ENCODE data around the gene DISC1.

Gene DISC1

GRCh38 chr1:231972111-231972445 lies 345.5 kb downstream of the DISC1 start:
- DNase-seq, result no peak

GRCh38 chr1:231973830-231974229 lies 347.2 kb downstream of the DISC1 start:
- DNase-seq, result no peak

- no peak for DNase-seq
Observed at GRCh38 chr1:231976231-231976630, 349.6 kb downstream of the DISC1 start.

- DNase-seq, result no peak
Observed at GRCh38 chr1:231981675-231982074, 355.1 kb downstream of the DISC1 start.

GRCh38 chr1:231982871-231983587 lies 356.4 kb downstream of the DISC1 start:
- DNase-seq, result no peak

- no peak for DNase-seq
Observed at GRCh38 chr1:231983588-231984193, 357.1 kb downstream of the DISC1 start.

- DNase-seq, result no peak
Observed at GRCh38 chr1:231985296-231986023, 358.9 kb downstream of the DISC1 start.

GRCh38 chr1:231986631-231987336 lies 360.2 kb downstream of the DISC1 start:
- DNase-seq, result no peak

- no peak for DNase-seq
Observed at GRCh38 chr1:231990388-231990787, 363.8 kb downstream of the DISC1 start.

GRCh38 chr1:231991231-231991630 lies 364.6 kb downstream of the DISC1 start:
- DNase-seq, result no peak

GRCh38 chr1:231993968-231994455 lies 367.4 kb downstream of the DISC1 start:
- no peak for DNase-seq

- DNase-seq, result no peak
Observed at GRCh38 chr1:231998791-231999190, 372.2 kb downstream of the DISC1 start.

- no peak for DNase-seq
Observed at GRCh38 chr1:232005300-232005699, 378.7 kb downstream of the DISC1 start.

- no peak for DNase-seq
Observed at GRCh38 chr1:232009741-232010140, 383.2 kb downstream of the DISC1 start.

GRCh38 chr1:232011961-232012360 lies 385.4 kb downstream of the DISC1 start:
- DNase-seq, result no peak

- no peak for DNase-seq
Observed at GRCh38 chr1:232012773-232013386, 386.3 kb downstream of the DISC1 start.

GRCh38 chr1:232014941-232015340 lies 388.4 kb downstream of the DISC1 start:
- no peak for DNase-seq

GRCh38 chr1:232016616-232017015 lies 390.0 kb downstream of the DISC1 start:
- DNase-seq, result no peak

- no peak for DNase-seq
Observed at GRCh38 chr1:232017057-232017456, 390.5 kb downstream of the DISC1 start.

GRCh38 chr1:232017759-232018158 lies 391.2 kb downstream of the DISC1 start:
- no peak for DNase-seq

GRCh38 chr1:232018231-232019025 lies 391.8 kb downstream of the DISC1 start:
- DNase-seq, result no peak

- no peak for DNase-seq
Observed at GRCh38 chr1:232019026-232019340, 392.4 kb downstream of the DISC1 start.
